HG03103 (cell line): Measurements from ENCODE around the gene RGPD4.
"Not testable (repeated sequence)": the region's sequence is repeated elsewhere in the genome, so short reads cannot be mapped to it uniquely, and the experiment has no call there.

Experiments used
- ATAC-seq: cut with Tn5 transposase; IDR thresholded peaks from one replicate; pipeline ENCODE4 v1.9.1; 2021; ENCODE audit warnings: low read depth; ENCODE audit not compliant: unreplicated experiment

Gene RGPD4

GRCh38 chr2:107826749-107827148 lies at the start of gene RGPD4:
Gene RGPD4, plus strand, starts transcription at chr2:107826892. Its CDS starts 122 bp downstream, at chr2:107827014.
- not testable (repeated sequence) for ATAC-seq

- ATAC-seq = no peak
Measured at GRCh38 chr2:107777974-107778373, 48.7 kb upstream of the RGPD4 start.

DNA sequence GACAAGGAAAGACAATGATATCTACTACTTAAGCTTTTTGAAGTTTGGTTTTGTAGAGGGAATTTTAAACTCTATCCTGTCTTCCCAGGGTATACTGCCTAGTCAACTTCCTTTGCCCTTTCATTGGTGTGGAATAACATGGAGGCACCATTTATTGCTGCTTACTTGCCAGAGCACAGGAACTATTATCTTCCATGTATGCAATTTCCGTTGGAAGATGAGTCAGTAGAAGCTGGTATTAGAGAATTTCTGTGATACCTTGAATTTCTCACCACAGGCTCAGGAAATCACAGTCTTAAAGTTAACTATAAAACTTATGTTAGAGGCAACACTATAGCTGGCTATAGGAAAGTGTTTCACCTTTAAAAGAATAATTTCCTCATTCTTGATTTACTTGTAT lies 40.9 kb upstream of the RGPD4 start:
- ATAC-seq = no peak

GRCh38 chr2:107790837-107791236 lies 35.9 kb upstream of the RGPD4 start:
- no peak for ATAC-seq

DNA sequence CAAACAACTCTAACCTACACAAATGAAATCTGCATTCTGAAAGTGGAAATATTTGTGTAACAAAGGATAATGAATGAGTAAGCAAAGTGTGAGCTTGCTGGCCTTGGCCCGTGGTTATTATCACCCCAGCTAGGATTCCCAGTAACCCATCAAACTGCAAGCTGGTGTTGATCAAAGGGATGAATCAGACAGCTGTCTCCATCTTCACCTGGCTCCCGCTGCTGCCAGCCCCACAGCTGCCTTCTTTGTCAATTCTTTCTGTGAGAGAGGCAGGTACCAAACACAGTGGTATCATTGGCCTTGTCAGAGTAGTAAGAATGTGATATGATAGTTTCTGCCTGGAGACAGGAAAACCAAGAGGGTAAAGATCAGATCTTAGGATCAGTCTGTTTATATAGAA lies 25.2 kb upstream of the RGPD4 start:
- no peak for ATAC-seq

GRCh38 chr2:107804608-107805498 lies 21.8 kb upstream of the RGPD4 start:
- no peak for ATAC-seq

- ATAC-seq = no peak
Measured at GRCh38 chr2:107806901-107807300, 19.8 kb upstream of the RGPD4 start.

DNA sequence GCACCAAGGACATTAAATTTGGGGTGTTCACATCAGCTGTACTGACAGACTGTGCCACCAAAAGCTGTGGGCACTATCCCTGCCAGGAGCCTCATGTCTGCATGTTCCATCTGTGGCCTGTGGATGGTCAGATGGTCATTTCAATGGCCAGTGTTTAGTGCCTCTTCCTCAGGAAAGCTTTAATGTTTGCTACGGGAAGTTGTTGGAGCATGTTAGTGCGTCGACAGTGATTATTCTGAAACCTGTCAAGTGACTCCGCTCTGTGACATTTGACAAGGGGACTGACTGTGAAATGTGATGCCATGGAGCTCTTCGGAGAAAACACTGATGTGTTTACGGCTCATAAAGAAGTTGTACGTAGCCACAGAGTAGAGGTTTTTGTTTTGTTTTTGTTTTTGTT lies 18.7 kb upstream of the RGPD4 start:
- no peak for ATAC-seq

GRCh38 chr2:107808959-107809358 lies 17.7 kb upstream of the RGPD4 start:
- ATAC-seq = no peak

DNA sequence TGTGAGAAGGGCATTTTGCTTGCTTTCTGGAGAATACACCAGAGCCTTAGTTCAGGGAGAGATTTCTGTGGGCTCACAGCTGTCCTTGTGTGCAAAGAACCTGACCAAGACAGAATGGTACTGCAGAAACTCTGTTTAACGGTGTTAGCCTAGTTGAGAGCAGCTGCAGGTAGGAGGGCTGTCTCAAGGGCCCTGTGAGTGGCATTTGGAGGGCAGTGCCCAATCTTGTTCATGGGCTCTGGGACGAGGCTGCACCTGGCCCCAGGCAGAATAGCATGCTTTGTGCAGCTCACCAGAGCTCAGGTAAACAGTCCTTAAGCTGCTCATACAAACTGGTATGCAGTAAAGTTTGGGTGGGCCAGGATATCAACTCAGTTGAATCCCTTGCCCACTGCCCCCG lies 16.9 kb upstream of the RGPD4 start:
- no peak for ATAC-seq

- ATAC-seq = no peak
Measured at GRCh38 chr2:107810734-107811133, 16.0 kb upstream of the RGPD4 start.

DNA sequence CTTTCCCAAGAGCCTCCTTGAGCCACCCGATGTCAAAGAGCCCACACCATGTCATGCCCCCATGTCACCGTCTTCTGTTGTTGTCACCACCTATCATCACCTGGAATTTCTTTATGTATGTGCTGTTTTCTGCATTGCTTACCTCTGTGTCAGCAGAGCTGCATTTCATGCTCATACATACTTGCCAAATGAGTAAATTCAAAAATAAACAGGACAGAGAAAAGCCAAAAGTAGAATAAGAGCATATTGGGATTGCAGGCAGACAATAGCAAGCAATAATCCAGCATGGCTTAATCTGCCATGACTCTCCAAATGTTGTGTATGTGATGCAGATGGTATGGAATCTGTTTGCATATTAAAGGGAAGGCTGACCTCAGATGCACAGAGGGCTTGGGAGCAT lies 15.3 kb upstream of the RGPD4 start:
- ATAC-seq = no peak

DNA sequence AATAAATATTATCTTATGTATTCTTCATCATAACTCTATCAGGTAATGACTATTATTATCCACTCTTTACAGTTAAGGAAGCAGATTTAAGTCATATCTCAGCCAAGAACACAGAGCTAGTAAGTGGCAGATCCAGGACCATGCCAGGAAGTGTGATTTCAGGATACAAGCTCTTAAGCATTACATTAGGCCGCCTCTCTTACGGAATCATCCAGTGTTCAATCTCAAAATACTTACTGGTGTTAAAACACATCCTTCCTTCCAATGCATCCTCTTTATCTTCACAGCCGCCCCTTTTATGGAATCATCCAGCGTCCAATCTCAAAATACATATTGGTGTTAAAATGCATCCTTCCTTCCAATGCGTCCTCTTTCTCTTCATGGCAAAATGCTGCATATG lies 14.7 kb upstream of the RGPD4 start:
- ATAC-seq = no peak

GRCh38 chr2:107817378-107817777 lies 9.3 kb upstream of the RGPD4 start:
- no peak for ATAC-seq

DNA sequence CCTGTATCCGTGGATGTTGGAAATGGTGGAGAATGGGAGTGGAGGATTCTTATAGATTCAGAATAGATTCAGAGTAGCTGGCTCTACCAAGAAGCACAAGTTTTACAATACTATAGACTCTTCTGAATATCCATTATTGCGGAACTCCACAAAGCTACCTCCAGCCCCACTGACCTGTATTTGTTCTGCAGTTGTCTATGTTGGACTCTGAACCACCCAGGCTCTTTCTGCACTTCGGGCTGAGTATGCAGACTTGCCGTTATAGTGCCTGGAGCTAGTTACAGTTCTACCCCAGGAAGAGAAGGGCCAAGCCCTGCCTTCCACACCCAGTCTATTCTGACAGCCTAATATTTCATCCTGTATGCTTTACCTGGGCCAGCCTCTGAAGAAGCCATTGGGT lies 4.4 kb upstream of the RGPD4 start:
- ATAC-seq = no peak

DNA sequence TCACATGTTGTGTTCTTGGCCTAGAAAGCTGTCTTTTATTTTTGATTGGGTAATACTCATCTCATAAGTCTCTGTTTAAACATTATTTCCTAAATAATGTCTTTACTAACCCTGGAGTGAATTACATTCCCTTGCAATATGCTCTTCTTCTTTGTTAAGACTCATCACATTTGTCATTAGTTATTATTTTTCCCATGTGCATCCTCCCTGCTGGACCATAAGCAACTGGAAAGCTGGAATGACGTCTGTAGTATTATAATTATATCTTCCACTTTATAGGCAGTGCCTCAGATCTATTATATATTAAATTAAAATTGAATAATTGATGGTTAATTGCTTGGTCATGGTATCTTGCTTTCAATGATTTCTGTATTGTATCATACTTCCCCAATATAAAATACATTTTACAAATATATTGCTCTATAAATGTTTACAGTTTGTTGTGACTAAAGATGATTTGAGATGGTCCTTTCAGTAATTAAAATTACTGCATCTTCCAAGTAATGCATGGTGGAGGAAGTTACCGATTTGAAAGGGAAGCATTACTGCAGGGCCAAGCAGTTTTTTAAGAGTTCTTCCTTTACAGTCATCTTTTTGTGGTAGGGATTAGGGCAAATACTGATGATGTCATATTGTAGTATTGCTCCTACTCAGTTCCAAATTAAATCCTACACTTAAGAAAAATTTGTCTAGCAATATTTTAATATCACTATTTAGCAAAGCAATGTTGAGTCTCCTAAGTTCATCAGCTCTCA lies 2.1 kb upstream of the RGPD4 start:
- no peak for ATAC-seq

DNA sequence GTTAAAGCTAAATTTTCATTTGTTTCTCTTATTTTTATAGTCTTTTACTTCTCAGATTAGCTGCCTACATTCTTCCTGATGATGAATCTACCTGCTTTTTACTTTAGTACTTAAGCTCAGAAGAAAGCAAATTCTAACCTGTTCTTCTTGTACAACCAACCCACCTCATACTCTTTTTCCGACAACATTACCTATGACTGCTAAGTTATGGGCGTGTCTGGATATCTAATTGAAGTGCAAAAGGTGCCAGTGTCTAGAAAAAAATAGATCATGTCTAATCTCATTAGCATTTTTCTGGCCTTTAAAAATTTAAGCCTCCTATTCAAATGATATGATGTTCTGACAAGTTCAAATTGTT lies 1.5 kb upstream of the RGPD4 start:
- no peak for ATAC-seq

DNA sequence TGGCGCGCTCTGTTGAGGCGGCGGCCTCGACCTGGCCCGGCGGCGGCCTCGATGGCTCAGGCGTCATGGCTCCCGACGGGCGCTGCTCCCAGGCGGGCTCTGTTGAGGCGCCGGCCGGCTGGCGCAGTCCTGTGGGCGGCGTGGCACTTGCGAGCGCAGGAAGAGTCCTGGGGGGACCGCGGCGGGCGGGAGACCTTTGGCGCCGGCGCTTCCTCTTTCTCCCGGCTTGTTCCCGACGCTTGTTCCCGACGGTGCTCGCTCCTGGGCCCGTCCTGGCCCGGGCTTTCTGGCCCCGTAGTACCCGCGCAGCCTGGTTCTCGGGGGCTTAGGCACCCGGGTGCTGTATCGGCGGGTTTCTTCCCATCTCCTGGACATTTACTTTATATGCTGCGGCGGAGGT lies 2.8 kb downstream of the RGPD4 start:
- ATAC-seq = not testable (repeated sequence)

DNA sequence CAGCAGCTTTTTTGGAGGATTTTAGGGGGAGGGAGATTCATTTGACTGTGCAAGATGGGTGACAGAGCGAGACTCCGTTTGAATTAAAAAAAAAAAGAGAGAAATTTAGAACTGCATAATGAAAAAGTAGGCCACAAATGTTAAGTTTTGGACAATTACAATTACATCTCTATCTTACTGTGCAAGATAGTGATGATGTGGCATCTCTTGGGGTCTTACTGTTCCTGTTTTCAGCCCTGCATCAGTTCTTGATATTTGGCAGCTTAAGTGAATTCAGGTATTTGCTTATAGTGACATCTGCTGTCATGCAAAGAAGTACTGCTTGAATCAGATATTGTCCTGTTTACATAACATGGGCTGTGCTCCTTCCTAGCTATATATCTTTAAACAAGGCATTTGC lies 6.5 kb downstream of the RGPD4 start:
- not testable (repeated sequence) for ATAC-seq

DNA sequence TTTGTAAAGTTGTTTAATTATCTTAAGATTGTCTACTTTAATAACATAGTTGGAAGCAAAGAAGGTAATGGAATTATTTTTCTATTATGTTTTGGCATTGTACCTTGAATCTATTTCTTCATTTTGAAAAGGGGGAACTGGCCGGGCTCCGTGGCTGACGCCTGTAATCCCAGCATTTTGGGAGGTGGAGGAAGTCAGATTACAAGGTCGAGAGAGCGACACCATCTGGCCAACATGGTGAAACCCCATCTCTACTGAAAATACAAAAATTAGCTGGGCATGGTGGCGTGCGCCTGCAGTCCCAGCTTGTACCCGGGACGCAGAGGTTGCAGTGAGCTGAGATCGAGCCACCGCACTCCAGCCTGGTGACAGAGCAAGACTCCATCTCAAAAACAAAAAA lies 6.9 kb downstream of the RGPD4 start:
- not testable (repeated sequence) for ATAC-seq

- ATAC-seq = not testable (repeated sequence)
Measured at GRCh38 chr2:107916121-107916520, 89.4 kb downstream of the RGPD4 start.
